Natural killer cell (primary cell): ENCODE measurements around the gene SND1. TPM values are rescaled to one million over a fixed set of nuclear protein-coding genes. Genes with fewer than 3 reads are reported as not detected.

ENCODE experiments used
- ATAC-seq, 3 donors: fragments of 150-1000 bp in 2 of 3; fragments of 200-7000 bp in 1 of 3; cut with Tn5 transposase; 1 replicate in 1 of 3; 2 replicates in 2 of 3; pipeline ENCODE4 v1.10.0; 2021; ENCODE audit warnings: mild to moderate bottlenecking in 2 of 3, moderate library complexity in 2 of 3
- DNase-seq, 2 donors: peaks; one replicate each; pipeline versions ENCODE4 v3.0.0 to v3.0.0-alpha.2; 2013 to 2021; ENCODE audit warnings: mixed read lengths in 1 of 2
- H3K27ac ChIP-seq: one replicate; pipeline ENCODE4 v1.5.1; 2013; ENCODE audit warnings: mild to moderate bottlenecking, low read length
- H3K27me3 ChIP-seq: one replicate; pipeline ENCODE4 v1.6.1; 2013; ENCODE audit warnings: low read length; ENCODE audit not compliant: control insufficient read depth, insufficient read depth
- H3K36me3 ChIP-seq: one replicate; pipeline ENCODE4 v1.6.1; 2013; ENCODE audit warnings: low read length; ENCODE audit not compliant: control insufficient read depth, insufficient read depth
- H3K4me1 ChIP-seq: one replicate; pipeline ENCODE4 v1.6.1; 2013; ENCODE audit warnings: low read length; ENCODE audit not compliant: control insufficient read depth, insufficient read depth
- H3K4me3 ChIP-seq: one replicate; pipeline ENCODE4 v1.5.1; 2013; ENCODE audit warnings: low read length
- H3K9me3 ChIP-seq: one replicate; pipeline ENCODE4 v1.6.1; 2013; ENCODE audit warnings: low read length; ENCODE audit not compliant: control insufficient read depth, insufficient read depth
- H3K27ac Mint-ChIP-seq, 2 donors: one replicate each; pipeline ENCODE4 v1.8.0; 2022; ENCODE audit warnings: mild to moderate bottlenecking in 2 of 2, mixed read lengths in 2 of 2, moderate library complexity in 1 of 2
- H3K27me3 Mint-ChIP-seq, 2 donors: one replicate each; pipeline ENCODE4 v1.8.0; 2022; ENCODE audit warnings: low read depth in 2 of 2, mixed read lengths in 2 of 2
- H3K36me3 Mint-ChIP-seq: one replicate; pipeline ENCODE4 v1.8.0; 2022; ENCODE audit warnings: mixed read lengths
- H3K4me1 Mint-ChIP-seq, 2 donors: one replicate each; pipeline ENCODE4 v1.8.0; 2022; ENCODE audit warnings: mixed read lengths in 2 of 2
- H3K4me3 Mint-ChIP-seq: one replicate; pipeline ENCODE4 v1.8.0; 2022; ENCODE audit warnings: mild to moderate bottlenecking, moderate library complexity, mixed read lengths
- H3K9me3 Mint-ChIP-seq, 2 donors: one replicate each; pipeline ENCODE4 v1.8.0; 2022; ENCODE audit warnings: mixed read lengths in 2 of 2
- CTCF ChIP-seq: fragments of 200-600 bp; IDR thresholded peaks from one replicate; pipeline ENCODE4 v1.8.0; 2022; ENCODE audit warnings: antibody characterized with exemption
- WGBS: methylation state at CpG from one replicate; pipeline ENCODE4 v1.1.7; 2013; ENCODE audit warnings: missing lambda C conversion rate; ENCODE audit not compliant: insufficient coverage; 5-methylcytosine and 5-hydroxymethylcytosine counted together
- intact Hi-C: fragments of 100-400 bp; cut with micrococcal nuclease; formaldehyde crosslinking; loops from one replicate; pipeline ENCODE4 v1.14.2; 2022
- total RNA-seq, 4 donors: library from RNA; stranded (reverse); fragments of 120-200 nt in 1 of 4; gene quantifications; one replicate each; pipeline versions ENCODE4 v1.2.3 to v1.2.4, GENCODE V29; 2013 to 2022

Gene SND1
- total RNA-seq, 3 donors from 2014 or later (not counting 1 experiment from before 2014, with no cell fraction given): 149 to 188 (median 149) TPM

DNA sequence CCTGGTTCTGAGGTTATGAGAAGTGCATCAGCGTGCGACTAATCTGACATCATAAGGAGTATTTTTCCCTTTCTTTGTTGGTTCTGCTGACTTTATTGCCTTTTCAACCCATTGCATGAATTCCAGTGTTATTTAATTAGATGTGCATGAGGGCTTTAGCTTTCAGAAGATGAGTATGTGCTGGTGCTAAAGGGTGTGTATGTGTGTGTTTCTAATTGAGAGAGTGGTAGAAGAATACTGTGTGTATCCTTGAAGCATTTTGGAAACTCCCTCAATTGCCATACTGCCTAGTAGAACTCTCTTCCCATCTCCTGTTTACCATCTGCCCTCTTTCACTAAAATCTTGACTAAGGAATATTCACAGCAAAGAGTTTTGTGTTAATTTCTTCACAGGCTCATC, 158.1 kb downstream of the SND1 start:
- Mint-ChIP-seq H3K27ac (no peak overlapping the region), H3K4me1 (peaks cover 29 to 69% of the 10 kb centered on the region in 2 donors), H3K4me3 (no peak overlapping the region), H3K36me3 (no peaks in the 10 kb centered on the region), H3K27me3 (no peaks in the 10 kb centered on the region), H3K9me3 (no peaks in the 10 kb centered on the region)
- Histone ChIP-seq H3K27me3 (no peaks in the 10 kb centered on the region), H3K9me3 (no peaks in the 10 kb centered on the region), H3K4me3 (no peak overlapping the region), H3K36me3 (peaks cover 10% of the 10 kb centered on the region), H3K27ac (no peak overlapping the region), H3K4me1 (no peaks in the 10 kb centered on the region)
- no peak for TF ChIP-seq CTCF
- WGBS: 100% methylated on average over 2 of the region's 2 CpGs
- ATAC-seq (no peak), DNase-seq (no peak)
- intact Hi-C loops: no loop called here

DNA sequence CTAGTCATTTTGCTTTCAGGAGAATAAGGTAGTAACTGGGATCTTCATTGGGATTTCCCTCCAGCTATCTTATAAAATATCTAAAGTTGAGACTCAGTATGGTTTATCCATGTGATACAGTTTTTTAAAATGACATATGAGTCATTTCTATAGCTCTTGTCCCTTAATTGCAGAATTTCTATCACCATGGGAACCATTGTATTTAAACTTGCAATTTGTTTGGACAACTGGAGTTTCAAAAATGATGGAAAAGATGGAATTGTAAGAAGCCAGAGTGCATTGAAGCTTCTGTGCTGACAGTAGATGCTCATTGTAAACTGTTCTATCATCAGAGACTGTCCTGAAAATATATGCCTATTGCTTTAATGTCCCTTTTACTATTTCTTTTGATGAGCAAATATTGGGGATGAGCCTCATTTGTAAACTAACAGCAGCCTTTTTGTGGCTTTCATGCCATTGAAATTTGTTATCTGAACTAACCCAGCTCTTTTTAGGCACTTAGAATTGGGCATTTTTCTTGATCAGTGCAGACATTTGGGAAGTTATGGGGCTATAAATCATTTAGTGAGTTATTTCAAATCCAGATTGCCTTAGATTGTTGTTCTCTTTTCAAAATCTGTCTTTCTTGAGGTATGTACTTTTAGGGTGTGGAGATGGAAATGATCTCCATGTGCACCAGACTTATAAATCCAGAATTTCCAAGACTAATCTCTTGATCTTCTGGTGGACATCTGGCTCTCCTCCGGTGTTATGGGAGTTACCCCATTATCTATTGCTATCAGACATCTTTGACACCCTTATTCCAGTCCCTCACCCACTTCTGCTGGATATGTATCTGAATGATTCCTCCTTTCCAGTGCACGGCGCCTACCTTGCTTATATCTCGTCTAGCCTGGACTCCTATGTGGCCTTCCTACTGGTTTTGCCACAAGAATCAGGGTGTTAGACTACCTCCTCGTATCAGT, 159.0 kb downstream of the SND1 start:
- TF ChIP-seq CTCF: no peak
- Mint-ChIP-seq H3K4me3 (no peak overlapping the region), H3K9me3 (no peaks in the 10 kb centered on the region), H3K36me3 (no peaks in the 10 kb centered on the region), H3K27me3 (no peaks in the 10 kb centered on the region), H3K4me1 (peaks cover 22 to 66% of the 10 kb centered on the region in 2 donors), H3K27ac (peak overlapping the region in 1 of 2 donors; percentile 30)
- no peaks in the 10 kb centered on the region for H3K27me3 ChIP-seq
- H3K27ac ChIP-seq: no peak overlapping the region
- no peak for ATAC-seq
- H3K9me3 ChIP-seq: no peaks in the 10 kb centered on the region
- 97% methylated on average over 4 of the region's 5 CpGs for WGBS
- no peaks in the 10 kb centered on the region for H3K4me1 ChIP-seq
- H3K4me3 ChIP-seq: no peak overlapping the region
- H3K36me3 ChIP-seq: peaks cover 10% of the 10 kb centered on the region
- intact Hi-C loops: no loop called here
- no peak for DNase-seq

GRCh38 chr7:127812540-127812939, 160.5 kb downstream of the SND1 start:
- Mint-ChIP-seq H3K9me3 (no peaks in the 10 kb centered on the region), H3K36me3 (no peaks in the 10 kb centered on the region), H3K4me3 (no peak overlapping the region), H3K27me3 (no peaks in the 10 kb centered on the region), H3K4me1 (peaks cover 24 to 62% of the 10 kb centered on the region in 2 donors), H3K27ac (no peak overlapping the region)
- no peaks in the 10 kb centered on the region for H3K27me3 ChIP-seq
- DNase-seq (no peak), ATAC-seq (no peak)
- intact Hi-C loops: no loop called here
- H3K4me1 ChIP-seq: no peaks in the 10 kb centered on the region
- no peak overlapping the region for H3K4me3 ChIP-seq
- no peaks in the 10 kb centered on the region for H3K9me3 ChIP-seq
- H3K36me3 ChIP-seq: peaks cover 10% of the 10 kb centered on the region
- TF ChIP-seq CTCF: no peak
- no peak overlapping the region for H3K27ac ChIP-seq
- WGBS: 93% methylated on average over 3 of the region's 3 CpGs
